Stimulated activated CD8-positive, alpha-beta memory T cell treated with anti-CD3 and anti-CD28 coated beads, Interleukin-2, amount 100 ng/mL, for 1 hour (primary cell): Measurements from ENCODE around the gene CCDC40.

Experiments
- DNase-seq, 2 donors: peaks; one replicate each; pipeline ENCODE4 v3.0.0-alpha.2; 2020; ENCODE audit warnings: low read depth in 2 of 2

The CCDC40 gene

GRCh38 chr17:80047176-80047575 is 10.7 kb downstream of the CCDC40 start:
- DNase-seq: no peak

- DNase-seq: no peak
Measured at GRCh38 chr17:80049986-80050385, 13.5 kb downstream of the CCDC40 start.

- DNase-seq: no peak
Measured at GRCh38 chr17:80050706-80051105, 14.3 kb downstream of the CCDC40 start.

GRCh38 chr17:80051681-80052080 is 15.2 kb downstream of the CCDC40 start:
- DNase-seq: no peak

- no peak for DNase-seq
Measured at GRCh38 chr17:80053102-80053501, 16.7 kb downstream of the CCDC40 start.

- DNase-seq: no peak
Measured at GRCh38 chr17:80055597-80055996, 19.2 kb downstream of the CCDC40 start.

GRCh38 chr17:80058311-80058955 is 22.0 kb downstream of the CCDC40 start:
- no peak for DNase-seq

GRCh38 chr17:80060644-80061043 is 24.2 kb downstream of the CCDC40 start:
- no peak for DNase-seq

- no peak for DNase-seq
Measured at GRCh38 chr17:80061421-80061820, 25.0 kb downstream of the CCDC40 start.

- DNase-seq: no peak
Measured at GRCh38 chr17:80063830-80064585, 27.6 kb downstream of the CCDC40 start.

GRCh38 chr17:80064696-80065095 is 28.3 kb downstream of the CCDC40 start:
- no peak for DNase-seq

GRCh38 chr17:80065478-80066170 is 29.2 kb downstream of the CCDC40 start:
- no peak for DNase-seq

- no peak for DNase-seq
Measured at GRCh38 chr17:80067393-80067986, 31.0 kb downstream of the CCDC40 start.

GRCh38 chr17:80068301-80069222 is 32.1 kb downstream of the CCDC40 start:
- DNase-seq: no peak

GRCh38 chr17:80070375-80071115 is 34.1 kb downstream of the CCDC40 start:
- DNase-seq: no peak

GRCh38 chr17:80071116-80071841 is 34.8 kb downstream of the CCDC40 start:
- DNase-seq: no peak

- no peak for DNase-seq
Measured at GRCh38 chr17:80072410-80072809, 36.0 kb downstream of the CCDC40 start.

- no peak for DNase-seq
Measured at GRCh38 chr17:80080081-80080480, 43.6 kb downstream of the CCDC40 start.

GRCh38 chr17:80081596-80081995 is 45.2 kb downstream of the CCDC40 start:
- DNase-seq: no peak
